HuH-7.5 (cell line): ENCODE data around the gene DHCR24.
"Not testable (repeated sequence)": the region's sequence is repeated elsewhere in the genome, so short reads cannot be mapped to it uniquely, and the experiment has no call there.

Experiments
- DNase-seq: peaks from one replicate; pipeline ENCODE4 v3.0.0; 2011; ENCODE audit warnings: low spot score

DHCR24 gene, protein sequence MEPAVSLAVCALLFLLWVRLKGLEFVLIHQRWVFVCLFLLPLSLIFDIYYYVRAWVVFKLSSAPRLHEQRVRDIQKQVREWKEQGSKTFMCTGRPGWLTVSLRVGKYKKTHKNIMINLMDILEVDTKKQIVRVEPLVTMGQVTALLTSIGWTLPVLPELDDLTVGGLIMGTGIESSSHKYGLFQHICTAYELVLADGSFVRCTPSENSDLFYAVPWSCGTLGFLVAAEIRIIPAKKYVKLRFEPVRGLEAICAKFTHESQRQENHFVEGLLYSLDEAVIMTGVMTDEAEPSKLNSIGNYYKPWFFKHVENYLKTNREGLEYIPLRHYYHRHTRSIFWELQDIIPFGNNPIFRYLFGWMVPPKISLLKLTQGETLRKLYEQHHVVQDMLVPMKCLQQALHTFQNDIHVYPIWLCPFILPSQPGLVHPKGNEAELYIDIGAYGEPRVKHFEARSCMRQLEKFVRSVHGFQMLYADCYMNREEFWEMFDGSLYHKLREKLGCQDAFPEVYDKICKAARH

DNA sequence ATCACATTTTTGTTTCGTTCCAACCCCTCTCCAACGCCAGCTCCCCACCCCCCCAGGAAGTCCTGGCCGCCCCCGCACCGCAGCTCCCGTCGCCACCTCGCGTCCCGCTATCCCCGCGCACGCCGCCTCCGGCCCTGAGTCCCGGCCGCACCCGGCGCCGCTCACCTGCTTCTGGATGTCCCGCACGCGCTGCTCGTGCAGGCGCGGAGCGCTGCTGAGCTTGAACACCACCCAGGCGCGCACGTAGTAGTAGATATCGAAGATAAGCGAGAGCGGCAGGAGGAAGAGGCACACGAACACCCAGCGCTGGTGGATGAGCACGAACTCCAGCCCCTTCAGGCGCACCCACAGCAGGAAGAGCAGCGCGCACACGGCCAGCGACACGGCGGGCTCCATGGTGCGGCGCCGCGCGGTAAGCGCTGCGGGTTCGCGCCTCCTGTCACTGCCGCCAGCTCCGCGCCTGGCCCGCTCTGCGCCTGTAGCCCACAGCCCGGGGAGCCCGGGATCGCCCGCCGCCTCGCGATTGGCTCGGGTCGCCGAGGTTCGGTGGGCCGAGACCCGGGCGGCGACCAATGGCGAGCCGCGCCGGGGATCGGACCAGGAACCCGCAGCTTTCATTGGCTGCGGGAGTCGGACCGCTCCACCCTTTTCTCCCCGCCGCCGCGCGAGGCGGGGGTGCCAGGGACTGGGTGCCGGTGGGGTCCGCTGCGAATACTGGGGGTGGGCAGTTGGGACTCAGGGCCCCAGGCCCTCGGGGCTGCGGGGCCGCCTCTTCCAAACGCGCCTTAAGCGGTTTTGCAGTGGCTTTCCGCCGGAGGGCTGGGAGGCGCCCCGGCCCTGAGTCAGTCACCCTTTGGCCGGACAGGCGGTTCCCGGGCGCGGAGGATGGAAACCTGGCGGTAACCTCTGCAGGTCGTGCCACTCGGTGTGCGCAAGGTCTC, at the start of gene DHCR24:
TSS of gene DHCR24 (minus strand) at position 472 of the 941 bp plus-strand sequence. CDS start at position 396, 76 bp downstream.
- peak; percentile 96 for DNase-seq

DNA sequence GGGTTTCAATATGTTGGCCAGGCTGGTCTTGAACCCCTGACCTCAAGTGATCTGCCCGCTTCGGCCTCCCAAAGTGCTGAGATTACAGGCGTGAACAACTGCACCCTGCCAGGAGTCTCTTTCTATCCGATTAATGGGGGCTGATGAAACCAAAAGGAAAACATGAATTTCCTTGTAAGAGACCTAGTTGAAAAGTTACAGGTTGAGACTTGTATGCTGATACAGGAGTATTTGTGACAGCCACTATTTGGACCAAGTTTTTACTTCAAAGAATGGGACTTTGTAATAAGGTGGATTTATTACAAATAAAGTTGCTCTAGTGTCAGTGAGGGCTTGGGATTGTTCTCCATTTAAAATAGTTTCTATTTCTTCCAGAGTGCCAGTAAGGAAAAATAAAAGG, 49.8 kb upstream of the DHCR24 start:
- DNase-seq = no peak

DNA sequence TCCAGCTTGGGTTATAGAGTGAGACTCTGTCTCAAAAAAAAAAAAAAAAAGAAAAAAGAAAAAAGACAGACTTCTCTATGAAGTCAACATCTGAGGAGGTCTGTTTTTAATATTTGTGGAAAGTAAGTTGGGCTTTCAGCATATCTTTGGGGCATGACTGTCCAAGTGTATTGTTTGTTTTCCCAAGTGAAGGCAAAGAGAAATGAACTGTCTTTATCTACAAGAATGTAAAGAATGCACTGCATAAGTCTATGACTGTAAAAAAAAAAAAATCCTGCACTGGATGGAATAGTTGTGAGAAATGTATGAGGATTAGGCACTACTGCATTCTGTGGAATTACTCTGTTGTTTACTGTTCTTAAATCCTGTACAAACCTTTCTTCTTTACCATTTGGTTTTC, 47.9 kb upstream of the DHCR24 start:
- no peak for DNase-seq

DNA sequence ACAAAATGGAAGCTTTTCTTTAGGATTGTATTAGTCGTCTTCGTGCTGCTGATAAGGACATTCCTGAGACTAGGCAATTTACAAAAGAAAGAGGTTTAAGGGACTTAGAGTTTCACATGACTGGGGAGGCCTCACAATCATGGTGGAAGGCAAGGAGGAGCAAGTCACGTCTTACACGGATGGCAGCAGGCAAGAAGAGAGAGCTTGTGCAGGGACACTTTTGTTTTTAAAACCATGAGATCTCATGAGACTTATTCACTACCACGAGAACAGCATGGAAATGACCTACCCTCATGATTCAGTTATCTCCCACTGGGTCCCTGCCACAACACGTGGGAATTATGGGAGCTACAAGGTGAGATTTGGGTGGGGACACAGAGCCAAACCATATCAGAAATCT, 47.1 kb upstream of the DHCR24 start:
- DNase-seq = not testable (repeated sequence)

DNA sequence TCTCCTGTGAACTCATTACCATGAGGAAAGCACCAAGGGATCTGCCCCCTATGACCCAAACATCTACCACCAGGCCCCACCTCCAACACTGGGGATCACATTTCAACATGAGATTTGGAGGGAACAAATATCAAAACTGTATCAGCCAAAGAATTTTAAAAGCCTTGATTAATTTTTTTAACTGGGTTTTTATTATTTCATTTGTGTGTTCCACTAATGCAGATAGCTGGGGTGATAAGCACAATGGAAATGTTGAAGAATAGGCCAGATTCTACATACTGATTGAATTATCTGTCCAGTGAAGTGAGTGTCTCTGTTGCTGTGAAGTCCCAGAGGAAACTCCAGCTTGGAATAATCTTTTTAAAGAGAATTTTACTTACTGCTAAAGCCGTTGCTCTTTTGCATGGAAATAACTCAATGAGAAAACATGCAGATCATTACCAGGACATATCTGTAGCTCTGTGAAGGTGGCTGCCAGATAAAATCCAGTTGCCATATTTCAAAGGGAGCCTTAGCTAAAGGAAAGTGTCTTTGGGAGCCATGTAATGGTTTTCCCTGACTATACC, 44.4 kb upstream of the DHCR24 start:
- no peak for DNase-seq

DNA sequence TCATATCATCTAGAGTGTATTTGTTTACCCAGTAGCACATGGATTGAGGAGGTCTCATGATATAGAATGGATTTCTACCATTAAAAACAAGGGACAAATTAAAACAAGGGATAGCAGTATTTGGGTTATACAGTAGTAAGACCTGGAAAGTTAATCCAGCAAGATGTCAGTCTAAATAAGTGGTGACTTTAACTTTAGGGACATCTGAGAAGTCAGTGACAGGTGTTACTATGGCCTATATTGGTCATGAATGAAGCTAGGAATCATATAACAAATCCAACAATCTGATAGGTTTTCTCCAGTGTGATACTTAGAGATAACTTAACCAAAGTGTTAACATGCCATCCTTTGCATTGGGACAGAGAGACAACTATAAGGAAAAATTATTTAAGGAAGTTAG, 42.7 kb upstream of the DHCR24 start:
- DNase-seq = no peak

DNA sequence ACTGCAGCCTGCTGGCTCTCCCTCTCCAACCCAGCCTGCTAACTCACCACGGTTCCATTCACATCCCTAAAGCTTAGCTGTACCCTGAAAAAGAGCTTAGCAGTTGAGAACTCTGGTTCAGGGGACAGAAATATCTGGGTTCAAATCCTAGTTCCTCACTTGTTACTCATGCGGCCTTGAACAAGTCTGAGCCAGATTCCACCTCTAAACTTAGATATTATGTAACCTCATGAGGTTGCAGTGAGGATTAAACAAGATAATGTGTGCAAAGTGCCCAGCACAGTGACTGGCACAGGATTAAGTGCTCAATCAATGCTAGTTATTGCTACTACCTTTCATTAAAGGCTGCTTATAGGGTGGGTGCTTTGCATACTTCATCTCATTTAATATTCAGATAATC, 41.3 kb upstream of the DHCR24 start:
- no peak for DNase-seq

DNA sequence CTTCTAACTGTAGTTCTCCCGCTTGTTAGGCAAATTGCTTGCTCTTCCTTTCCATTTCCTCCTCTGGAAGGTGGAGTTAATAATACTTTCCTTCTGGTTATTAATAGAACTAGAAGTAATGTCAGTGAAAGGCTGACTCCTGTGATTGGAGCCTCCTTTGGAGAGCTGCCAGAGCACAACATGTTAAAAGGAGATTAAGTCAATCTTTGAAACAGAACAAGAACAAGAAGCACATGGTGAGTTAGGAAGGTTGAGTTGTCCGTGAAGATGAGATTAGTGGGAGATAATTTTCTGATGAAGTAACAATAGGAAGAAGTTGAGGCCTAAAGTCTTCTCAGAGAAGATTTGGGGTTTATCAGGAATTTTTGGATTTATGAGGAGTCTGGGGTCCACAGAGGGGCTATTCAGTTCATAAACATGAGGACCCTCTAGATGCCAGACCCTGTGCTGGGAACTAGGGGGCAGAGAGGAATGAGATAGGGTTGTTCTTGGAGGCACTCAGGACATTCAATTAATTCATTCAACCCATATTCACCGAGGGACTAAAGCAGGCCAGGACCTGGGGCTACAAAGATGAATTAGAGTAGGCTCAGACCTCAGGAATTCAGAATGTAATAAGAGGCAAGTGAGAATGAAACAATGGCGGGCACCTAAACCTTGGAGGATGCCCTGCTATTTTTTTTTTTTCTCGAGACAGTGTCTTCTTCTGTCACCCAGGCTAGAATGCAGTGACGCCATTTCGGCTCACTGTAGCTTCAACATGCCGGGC, 40.7 kb upstream of the DHCR24 start:
- DNase-seq = no peak

DNA sequence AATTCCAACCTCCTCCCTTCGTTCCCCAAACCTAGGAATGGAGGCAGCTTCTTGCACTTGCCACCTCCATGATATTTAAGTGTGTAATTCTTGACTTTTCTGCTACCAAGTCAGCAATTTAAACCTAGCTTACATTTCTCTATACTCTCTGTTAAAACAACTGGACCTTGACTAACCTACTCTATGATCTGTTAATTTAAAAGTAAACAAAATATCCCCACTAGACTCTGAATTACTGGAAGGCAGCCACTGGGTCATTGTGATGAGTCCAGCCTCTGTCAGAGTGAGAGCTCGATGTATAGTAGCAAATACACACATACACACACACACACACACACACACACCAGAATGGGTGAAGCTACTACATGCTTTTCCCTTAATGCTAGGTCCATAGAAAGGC, 40.0 kb upstream of the DHCR24 start:
- no peak for DNase-seq

DNA sequence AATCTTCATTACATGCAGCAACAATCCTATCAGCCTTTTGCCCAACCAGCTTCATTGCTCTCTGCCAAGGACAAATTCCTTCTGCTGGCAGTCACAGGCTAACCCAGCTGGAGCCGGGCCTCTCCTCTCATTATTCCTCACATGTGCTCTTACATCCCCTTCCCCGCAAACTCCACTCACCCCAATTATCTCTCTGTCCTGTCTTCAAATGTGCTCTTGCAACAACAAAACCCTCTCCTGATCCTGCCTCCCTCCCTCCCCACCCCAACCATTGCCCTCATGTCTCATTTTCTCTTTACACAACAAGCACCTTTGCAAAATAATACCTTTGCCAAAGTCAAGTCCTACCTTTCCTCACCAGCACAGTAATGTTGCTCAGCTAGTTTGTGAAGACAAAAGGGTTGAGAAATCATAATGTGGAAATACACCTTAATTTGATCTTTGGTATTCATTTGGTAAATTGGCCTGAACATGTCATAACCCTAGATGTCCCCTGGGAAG, 36.0 kb upstream of the DHCR24 start:
- DNase-seq = no peak

DNA sequence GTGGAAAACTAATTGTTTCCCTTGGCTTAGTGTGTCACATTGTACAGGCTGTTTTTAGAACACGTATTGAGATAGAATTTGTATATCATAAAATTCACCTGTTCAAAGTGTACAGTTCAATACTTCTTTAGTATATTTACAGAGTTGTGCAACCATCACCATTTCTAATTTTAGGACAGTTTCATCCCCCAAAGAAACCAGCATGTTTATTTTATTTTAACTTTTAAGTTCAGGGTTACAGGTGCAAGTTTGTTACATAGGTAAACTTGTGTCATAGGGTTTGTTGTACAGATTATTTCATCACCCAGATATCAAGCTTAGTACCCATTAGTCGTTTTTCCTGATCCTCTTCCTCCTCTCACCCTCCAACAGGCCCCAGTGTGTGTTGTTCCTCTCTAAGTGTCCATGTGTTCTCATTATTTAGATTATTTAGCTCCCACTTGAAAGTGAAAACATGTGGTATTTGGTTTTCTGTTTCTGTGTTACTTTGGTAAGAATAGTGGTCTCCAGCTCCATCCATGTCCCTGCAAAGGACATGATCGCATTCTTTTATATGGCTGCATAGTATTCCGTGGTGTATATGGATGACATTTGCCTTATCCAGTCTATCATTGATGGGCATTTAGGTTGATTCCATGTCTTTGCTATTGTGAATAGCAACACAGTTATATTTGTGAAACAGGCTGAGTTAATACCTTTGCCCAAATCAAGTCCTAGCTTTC, 35.2 kb upstream of the DHCR24 start:
- DNase-seq = no peak

DNA sequence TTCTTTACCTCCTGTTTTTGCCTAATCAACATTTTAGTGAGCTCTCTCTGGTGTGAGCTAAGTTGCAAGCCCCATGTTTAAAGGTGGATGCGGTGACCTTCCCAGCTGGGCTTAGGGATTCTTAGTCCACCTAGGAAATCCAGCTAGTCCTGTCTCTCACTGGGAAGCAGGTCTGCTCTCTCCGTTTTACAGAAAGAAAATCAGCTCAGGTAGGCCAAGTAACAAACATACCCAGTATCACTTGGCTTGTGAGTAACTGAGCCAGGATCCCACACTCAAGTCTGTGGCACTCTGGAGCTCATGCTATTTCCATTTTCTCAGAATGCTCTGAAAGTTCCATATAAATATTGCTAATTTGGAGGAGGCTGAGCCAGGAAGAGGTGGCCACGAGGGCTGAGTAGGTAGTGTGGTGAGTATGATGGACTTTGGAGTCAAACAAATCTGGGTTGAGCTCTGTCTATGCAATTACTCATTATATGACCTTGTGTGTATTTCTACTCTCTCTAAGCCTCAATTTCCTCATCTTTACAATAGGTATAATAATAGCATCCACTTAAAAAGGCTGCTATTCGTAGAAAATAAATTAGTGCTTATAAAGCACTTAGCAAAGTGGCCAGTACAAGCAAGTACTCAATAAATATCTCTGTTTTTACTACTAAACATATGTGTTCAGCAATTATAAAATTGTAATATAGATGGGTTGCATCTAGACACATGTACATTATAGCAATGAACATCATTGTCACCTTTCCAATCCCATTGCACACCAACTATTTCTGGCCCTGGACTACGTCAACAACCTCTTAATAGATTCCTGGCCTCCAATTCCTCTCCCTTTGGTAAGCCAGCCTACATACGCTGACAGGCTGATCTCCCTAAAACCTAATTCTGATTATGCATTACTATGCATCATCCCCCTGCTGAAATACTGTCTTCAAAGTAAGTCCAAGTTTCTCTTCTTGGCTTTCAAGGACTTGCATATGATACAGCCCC, 32.7 kb upstream of the DHCR24 start:
- no peak for DNase-seq

DNA sequence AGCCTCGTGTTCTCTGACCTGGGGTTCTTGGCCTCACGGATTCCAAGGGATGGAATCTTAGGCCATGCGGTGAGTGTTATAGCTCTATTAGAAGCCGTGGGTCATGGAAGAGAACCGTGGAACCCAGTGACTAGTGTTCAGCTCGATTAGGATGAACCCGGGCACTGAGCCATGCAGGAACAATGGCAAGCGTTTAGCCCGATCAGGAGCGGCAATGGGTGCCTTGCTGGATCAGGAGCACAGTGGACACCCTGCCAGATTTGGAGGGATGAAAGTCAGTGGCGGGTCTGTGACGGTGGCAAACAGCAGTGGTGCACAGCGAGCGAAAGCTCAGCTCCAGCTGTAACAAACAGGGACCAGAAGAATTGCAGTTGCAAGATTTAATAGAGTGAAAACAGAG, 24.1 kb upstream of the DHCR24 start:
- DNase-seq = not testable (repeated sequence)

DNA sequence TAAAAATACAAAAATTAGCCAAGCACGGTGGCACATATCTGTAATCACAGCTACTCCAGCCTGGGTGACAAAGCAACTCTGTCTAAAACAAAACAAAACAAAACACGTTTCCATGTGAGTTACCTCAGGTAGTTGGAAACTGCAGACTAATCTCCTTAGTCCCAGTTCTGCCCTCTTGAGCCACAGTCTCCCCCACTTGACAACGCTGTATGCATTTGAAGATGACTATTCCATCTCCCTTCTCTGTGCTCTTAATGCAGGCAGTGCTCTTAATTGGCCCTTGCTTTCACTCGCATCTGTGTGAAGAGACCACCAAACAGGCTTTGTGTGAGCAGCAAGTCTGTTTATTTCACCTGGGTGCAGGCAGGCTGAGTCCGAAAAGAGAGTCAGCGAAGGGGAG, 19.6 kb upstream of the DHCR24 start:
- DNase-seq = no peak

DNA sequence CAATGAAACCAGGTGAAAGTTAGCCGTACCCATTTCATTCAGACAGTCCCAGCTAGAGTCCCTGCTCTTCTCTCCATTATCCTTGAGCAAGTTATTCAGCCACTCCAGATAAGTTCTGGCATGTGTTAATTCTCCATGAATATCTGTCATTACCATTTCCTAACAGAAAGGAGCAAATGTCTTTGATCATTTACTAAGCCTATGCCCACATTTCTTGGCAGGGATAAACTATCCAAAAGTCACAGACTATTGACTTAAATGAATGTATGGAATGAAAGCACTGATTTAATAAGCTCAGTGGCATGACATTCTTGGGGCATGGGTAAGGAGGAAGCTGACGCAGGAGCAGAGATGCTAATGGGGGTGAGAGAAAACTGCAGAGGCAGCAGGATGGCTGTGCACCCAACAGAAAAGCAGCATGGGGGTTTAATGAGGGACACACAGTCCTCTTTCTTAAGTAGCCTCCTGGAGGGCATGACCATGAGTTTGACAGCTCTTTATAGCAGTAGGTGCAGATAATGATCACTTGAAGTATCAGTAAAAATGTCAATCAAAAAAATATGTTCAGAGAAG, 17.6 kb upstream of the DHCR24 start:
- no peak for DNase-seq

DNA sequence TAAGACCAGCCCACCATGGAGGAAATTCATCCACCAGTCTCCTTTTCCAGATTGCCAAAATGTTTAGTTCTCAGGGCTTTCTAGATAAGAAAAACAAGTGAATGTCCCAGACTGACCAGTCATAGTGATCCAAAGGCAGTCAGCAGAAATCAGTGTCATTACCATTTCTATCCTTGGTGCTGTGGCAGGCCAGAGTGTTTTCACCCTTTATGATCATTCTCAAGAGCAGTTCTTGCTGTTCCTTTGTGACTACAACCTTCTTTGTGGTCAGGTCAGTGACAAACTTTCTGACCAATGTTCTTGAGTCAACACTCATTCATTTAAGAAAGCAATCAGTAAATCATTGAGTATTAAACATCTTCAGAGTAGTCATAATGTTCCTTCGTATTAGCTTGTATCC, 7.3 kb upstream of the DHCR24 start:
- no peak for DNase-seq

DNA sequence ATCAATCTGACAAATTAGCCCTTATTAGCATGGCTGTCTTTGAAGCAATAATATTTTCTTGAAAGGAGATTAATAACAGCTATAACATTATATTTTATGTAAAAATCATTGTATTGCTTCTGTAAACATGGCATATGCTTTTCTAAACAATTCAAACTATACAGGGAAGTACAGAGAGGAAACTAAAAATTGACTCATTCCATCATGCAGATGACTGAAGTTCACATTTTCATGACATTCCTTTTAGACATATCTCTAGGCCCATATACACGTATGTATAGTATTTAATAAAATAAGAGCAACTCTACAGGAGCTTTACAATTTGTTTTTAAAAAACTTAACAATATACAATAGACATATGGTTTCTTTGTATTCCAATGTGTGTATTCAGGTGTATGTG, 5.6 kb upstream of the DHCR24 start:
- DNase-seq = no peak

DNA sequence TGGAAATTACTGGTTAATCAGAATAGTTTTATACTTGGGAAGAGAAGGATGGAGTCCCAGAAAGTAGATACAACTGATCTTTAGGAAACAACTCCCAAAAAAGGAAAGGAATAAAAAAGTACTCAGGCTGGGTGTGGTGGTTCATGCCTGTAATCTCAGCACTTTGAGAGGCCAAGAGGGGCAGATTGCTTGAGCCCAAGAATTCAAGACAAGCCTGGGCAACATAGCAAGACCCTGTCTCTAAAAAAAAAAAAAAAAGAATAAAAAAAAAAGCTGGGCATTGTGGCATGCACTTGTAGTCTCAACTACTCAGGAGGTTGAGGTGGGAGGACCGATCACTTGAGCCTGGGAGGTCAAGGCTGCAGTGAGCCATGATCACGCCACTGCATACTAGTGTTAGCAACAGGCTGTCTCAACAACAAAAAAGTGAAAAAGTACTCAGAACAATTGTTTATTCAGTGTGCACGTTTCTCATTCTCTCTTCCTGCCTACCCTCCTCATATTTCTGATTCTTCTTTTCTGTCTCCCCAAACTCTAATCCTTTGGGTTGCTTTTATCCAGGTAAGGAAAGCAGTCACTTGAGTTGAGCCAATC, 2.2 kb upstream of the DHCR24 start:
- no peak for DNase-seq
